Lung (tissue), 12 donors: ENCODE measurements around the gene GADD45G. TPM values are rescaled to one million over a fixed set of nuclear protein-coding genes. Genes with fewer than 3 reads are reported as not detected.

Experiments
- ATAC-seq: fragments of 200-7000 bp; cut with Tn5 transposase; one replicate; pipeline ENCODE4 v1.9.1; 2020; ENCODE audit warnings: moderate number of reproducible peaks; ENCODE audit not compliant: insufficient read depth, low FRiP score
- DNase-seq, 3 donors: peaks; one replicate each; pipeline ENCODE4 v3.0.0-alpha.2; 2013 to 2017
- H3K27ac ChIP-seq, 2 donors: one replicate each; pipeline ENCODE4 v1.5.1; 2013; ENCODE audit warnings: mild to moderate bottlenecking in 2 of 2, moderate library complexity in 2 of 2, control low read depth in 1 of 2, inconsistent platforms in 1 of 2, low read depth in 1 of 2, low read length in 1 of 2
- H3K27me3 ChIP-seq, 3 donors: one replicate each; pipeline ENCODE4 v1.5.1; 2013; ENCODE audit warnings: low read length in 2 of 3; ENCODE audit not compliant: control insufficient read depth in 3 of 3, insufficient read depth in 3 of 3
- H3K36me3 ChIP-seq, 4 donors: one replicate each; pipeline ENCODE4 v1.5.1; 2013; ENCODE audit warnings: low read length in 4 of 4, mild to moderate bottlenecking in 1 of 4, moderate library complexity in 1 of 4; ENCODE audit not compliant: control insufficient read depth in 4 of 4, insufficient read depth in 4 of 4
- H3K4me1 ChIP-seq, 5 donors: one replicate each; pipeline ENCODE4 v1.5.1; 2013; ENCODE audit warnings: low read length in 5 of 5, mild to moderate bottlenecking in 2 of 5, moderate library complexity in 1 of 5; ENCODE audit not compliant: control insufficient read depth in 5 of 5, insufficient read depth in 5 of 5
- H3K4me3 ChIP-seq: one replicate; pipeline ENCODE4 v1.5.1; 2013; ENCODE audit warnings: mild to moderate bottlenecking, control low read depth, moderate library complexity
- H3K9ac ChIP-seq, 2 donors: one replicate each; pipeline ENCODE4 v1.5.1; 2013; ENCODE audit warnings: low read length in 2 of 2, control low read depth in 1 of 2; ENCODE audit not compliant: insufficient read depth in 1 of 2
- H3K9me3 ChIP-seq, 4 donors: one replicate each; pipeline ENCODE4 v1.5.1; 2013; ENCODE audit warnings: low read length in 3 of 4, mild to moderate bottlenecking in 1 of 4, moderate library complexity in 1 of 4; ENCODE audit not compliant: control insufficient read depth in 4 of 4, insufficient read depth in 3 of 4
- CTCF ChIP-seq: IDR thresholded peaks from 2 replicates; pipeline ENCODE4 v1.5.1; 2012; ENCODE audit warnings: mild to moderate bottlenecking; ENCODE audit errors: control extremely low read depth, extremely low read depth
- WGBS, 2 donors: extraction: QIAGEN DNeasy Blood & Tissue Kit; methylation state at CpG; one replicate each; pipeline ENCODE4 v1.1.7; 2013; 5-methylcytosine and 5-hydroxymethylcytosine counted together
- polyA plus RNA-seq, 2 donors: library from polyadenylated mRNA; stranded (reverse); fragments of 200-250 nt; gene quantifications; one replicate each; pipeline ENCODE4 v1.2.1, GENCODE V29; 2013
- total RNA-seq, 2 donors: library from RNA; depleted of rRNA in 1 of 2; stranded (reverse); fragments of >200 nt in 1 of 2; gene quantifications; one replicate each; pipeline ENCODE4 v1.2.1, GENCODE V29; 2014 to 2021
- donor health status: control.
- donor health status: control.
- donor health status: Bipolar disorder and iron deficiency.
- donor health status: healthy.
- donor health status: DM: yes; HTN: yes; CAD: no.

The GADD45G gene
- total and polyA plus RNA-seq, 4 donors, result 9.9 to 70.3 (median 33.5) TPM

GRCh38 chr9:89616411-89616810 is 11.6 kb downstream of the GADD45G start:
- Histone ChIP-seq H3K9me3 (peaks cover 0 to 5% (median 2%) of the 10 kb centered on the region in 4 donors), H3K36me3 (no peaks in the 10 kb centered on the region), H3K9ac (no peak overlapping the region), H3K4me1 (peaks cover 0 to 7% (median 0%) of the 10 kb centered on the region in 5 donors), H3K27ac (no peak overlapping the region), H3K27me3 (no peaks in the 10 kb centered on the region), H3K4me3 (no peak overlapping the region)
- ATAC-seq (no peak), DNase-seq (no peak)
- TF ChIP-seq CTCF, result no peak
- WGBS, 2 donors, result 92 to 94% methylated on average over 9 of the region's 9 CpGs

GRCh38 chr9:89617978-89618377 is 13.2 kb downstream of the GADD45G start:
- no peak overlapping the region for H3K4me3 ChIP-seq
- ATAC-seq (peak; percentile 61), DNase-seq (no peak)
- H3K36me3 ChIP-seq, result no peaks in the 10 kb centered on the region
- H3K4me1 ChIP-seq, result peaks cover 0 to 13% (median 0%) of the 10 kb centered on the region in 5 donors
- peak overlapping the region in 1 of 2 donors; percentile 20 for H3K27ac ChIP-seq
- 80 to 100% methylated on average over 2 of the region's 2 CpGs for WGBS, 2 donors
- no peak overlapping the region for H3K9ac ChIP-seq
- no peaks in the 10 kb centered on the region for H3K27me3 ChIP-seq
- no peaks in the 10 kb centered on the region for H3K9me3 ChIP-seq
- no peak for TF ChIP-seq CTCF

GRCh38 chr9:89619019-89619418 is 14.2 kb downstream of the GADD45G start:
- no peak for DNase-seq
- no peak for TF ChIP-seq CTCF
- H3K27me3 ChIP-seq, result no peaks in the 10 kb centered on the region
- no peak overlapping the region for H3K4me3 ChIP-seq
- H3K9ac ChIP-seq, result no peak overlapping the region
- H3K36me3 ChIP-seq, result no peaks in the 10 kb centered on the region
- H3K9me3 ChIP-seq, result no peaks in the 10 kb centered on the region
- H3K4me1 ChIP-seq, result peaks cover 0 to 16% (median 2%) of the 10 kb centered on the region in 5 donors
- WGBS, 2 donors, result 100% methylated on average over 1 of the region's 1 CpG
- no peak for ATAC-seq
- H3K27ac ChIP-seq, result no peak overlapping the region
